Measurements from ENCODE around the gene RBM17.
A peak's percentile ranks its signal among the peaks of the same experiment; 100 is the strongest.
"Not testable (repeated sequence)": the region's sequence is repeated elsewhere in the genome, so short reads cannot be mapped to it uniquely, and the experiment has no call there.

Gene RBM17

DNA sequence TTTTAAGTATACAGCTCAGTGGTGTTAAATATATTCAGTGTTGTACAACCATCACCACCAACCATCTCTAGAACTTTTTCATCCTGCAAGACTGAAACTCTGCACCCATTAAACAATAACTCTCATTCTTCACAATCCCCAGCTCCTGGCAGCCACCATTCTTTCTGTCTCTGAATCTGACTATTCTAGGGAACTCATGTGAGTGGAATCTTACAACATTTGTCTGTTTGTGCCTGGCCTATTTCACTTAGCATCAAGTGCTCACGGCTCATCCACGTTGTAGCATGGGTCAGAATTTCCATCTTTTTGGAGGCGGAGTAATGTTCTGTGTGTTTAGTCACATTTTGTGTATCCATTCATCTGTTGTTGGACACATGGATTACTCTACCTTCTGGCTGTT, 73.1 kb downstream of the RBM17 start:
- DNase-seq (ENCODE audit: low read depth in 2 of 2), result no peak

DNA sequence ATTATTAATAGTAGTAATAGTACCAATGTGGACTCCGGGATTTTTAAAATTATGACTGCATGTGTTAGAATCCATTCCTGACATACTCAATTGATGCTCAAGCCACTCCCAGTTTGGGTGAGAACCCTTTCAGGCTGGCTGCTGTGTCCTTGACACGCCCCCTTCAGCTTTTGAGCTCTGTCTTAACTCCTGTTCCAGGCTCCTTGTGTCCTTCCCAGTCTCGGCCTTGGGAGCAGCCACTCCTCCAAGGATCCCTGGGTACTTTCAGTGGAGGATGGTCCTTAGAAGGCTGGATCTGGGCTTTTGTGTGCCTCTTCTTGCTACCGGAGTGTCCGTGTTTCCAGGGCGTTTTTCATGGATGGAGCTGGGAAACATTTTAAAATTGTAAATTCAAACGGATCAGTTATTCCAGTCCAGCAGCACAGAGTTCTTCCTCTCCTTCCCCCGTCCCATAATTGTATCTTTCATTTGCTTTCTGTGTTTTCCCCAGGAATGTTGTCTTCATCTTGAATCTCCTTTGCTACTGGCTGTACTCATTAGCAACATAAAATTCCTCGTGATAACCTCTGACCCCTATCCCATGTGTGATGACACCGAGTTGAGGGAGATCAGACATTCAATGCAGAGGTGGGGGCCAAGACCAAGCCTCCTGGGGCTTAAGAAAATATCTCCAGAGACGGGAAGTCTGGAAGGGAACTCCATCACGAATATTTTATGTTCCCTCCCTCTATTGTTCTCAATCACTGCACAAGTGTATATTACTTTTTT, 73.9 kb downstream of the RBM17 start:
- DNase-seq (ENCODE audit: low read depth in 2 of 2), result no peak

DNA sequence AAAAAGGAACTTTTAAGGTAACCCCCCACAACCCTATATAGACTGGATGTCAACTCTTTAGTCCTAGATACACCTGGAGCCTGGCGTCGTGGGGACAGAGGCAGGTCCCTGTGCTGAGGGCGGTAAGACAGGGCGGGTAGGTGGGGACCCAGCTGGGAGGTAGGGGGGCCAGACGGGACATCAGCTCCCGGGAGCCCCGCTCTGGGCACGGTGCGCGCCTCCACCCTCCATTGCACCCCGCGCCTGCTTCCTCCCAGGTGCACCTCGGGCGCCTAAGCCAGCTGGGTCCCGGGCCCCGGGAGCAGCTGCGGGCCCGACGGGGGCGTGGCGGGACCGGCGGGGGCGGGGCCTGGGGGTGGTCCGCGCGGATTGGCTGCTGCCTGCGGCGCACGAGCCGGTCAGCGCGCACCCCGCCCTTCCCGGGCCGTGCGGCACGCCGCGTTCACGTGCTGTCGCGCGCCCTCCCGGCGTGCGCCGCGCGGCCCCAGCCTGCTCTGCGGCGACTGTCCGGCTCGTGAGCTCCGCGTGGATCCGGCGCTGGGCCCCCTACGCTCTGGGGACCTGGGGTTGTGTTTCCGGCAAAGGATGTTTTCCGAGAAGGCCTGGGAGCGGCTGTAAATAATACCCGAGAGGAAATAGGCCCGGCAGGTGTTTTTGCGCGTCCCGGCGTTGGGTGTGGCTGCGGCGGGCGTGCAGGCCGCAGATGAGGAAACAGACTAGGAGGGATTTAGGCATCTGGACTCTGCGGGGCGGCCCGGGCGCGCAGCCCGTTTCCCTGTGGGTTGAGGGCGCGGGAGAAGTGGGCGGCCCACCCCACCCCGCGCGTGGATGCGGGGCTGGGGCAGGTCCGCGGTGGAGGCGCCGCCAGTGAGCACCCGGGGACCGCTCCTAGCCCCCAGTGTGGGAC, 74.8 kb downstream of the RBM17 start:
- DNase-seq (ENCODE audit: low read depth in 2 of 2), result peak; percentile 90 to 93

DNA sequence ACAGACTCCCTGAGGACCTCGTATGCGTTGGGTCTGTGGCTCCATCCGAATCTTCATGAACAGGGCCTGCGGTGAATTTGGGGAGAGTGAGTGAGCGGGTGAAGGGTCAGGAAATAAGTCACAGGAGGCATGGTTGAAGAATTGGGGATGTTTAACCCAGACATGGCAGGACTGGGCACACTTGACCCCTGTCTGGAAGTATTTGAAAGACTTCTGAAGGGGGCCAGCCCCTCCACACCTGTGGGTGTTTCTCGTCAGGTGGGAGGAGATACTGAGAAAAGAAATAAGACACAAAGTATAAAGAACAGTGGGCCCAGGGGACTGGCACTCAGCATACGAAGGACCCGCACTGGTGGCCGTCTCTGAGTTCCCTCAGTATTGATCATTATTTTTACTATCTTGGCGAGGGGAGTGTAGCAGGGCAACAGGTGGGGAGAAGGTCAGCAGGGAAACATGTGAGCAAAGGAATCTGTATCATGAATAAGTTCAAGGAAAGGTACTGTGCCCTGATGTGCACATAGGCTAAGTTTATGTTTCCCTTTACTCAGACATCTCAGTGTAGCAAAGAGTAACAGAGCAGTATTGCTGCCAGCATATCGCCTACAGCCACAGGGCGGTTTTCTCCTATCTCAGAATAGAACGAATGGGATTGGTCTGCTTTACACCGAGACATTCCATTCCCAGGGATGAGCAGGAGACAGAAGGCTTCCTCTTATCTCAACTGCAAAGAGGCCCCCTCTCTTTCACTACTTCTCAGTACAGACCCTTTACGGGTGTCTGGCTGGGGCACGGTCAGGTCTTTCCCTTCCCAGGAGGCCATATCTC, 75.6 kb downstream of the RBM17 start:
- DNase-seq (ENCODE audit: low read depth in 2 of 2), result no peak

DNA sequence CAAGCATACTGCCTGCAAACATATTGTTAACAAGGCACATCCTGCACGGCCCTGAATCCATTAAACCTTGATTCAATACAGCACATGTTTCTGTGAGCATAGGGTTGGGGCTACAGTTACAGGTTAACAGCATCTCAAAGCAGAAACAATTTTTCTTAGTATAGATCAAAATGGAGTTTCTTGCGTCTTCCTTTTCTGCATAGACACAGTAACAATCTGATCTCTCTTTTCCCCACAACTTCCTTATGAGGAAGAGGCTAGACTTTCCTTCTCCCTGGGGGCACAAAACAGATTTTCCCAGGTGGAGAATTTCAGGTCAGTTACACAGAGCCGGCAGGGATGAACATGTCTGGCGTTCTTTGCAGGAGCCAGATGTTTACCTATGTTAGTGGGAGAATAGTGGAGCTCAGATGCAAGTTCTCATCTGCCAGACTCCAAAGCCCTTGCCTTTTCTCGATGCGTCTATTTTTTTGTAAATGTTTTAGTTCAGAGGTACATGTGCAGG, 76.4 kb downstream of the RBM17 start:
- no peak for DNase-seq (ENCODE audit: low read depth in 2 of 2)

DNA sequence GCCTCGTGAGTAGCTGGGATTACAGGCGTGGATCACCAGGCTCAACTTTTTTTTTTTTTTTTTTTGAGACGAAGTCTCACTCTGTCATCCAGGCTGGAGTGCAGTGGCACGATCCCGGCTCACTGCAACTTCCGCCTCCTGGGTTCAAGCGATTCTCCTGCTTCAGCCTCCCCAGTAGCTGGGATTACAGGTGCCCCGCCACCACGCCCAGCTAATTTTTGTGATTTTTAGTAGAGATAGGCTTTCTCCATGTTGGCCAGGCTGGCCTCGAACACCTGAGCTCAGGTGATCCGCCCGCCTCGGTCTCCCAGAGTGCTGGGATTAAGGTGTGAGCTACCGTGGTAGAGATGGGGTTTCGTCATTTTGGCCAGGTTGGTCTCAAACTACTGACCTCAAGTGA, 77.1 kb downstream of the RBM17 start:
- DNase-seq (ENCODE audit: low read depth in 2 of 2), result not testable (repeated sequence)
